ENCODE results near the gene TMEM235. TPM values are rescaled to one million over a fixed set of nuclear protein-coding genes. Genes with fewer than 3 reads are reported as not detected.

Gene TMEM235
- total and polyA plus RNA-seq, 9 of the 15 experiments (the other 6 are each of a cell fraction or from before 2014, with no cell fraction given): not detected

- Histone ChIP-seq H3K9me3 (replicated peaks; ENCODE audit: control insufficient read depth, insufficient read depth, low read depth, low read length) (no peaks in the 10 kb centered on the region), H3K27me3 (ENCODE audit: control insufficient read depth in 2 of 2, insufficient read depth in 2 of 2, low read length in 2 of 2) (no peaks in the 10 kb centered on the region), H3K36me3 (ENCODE audit: control insufficient read depth, insufficient read depth, low read length) (no peaks in the 10 kb centered on the region), H4K20me1 (replicated peaks; ENCODE audit: control insufficient read depth, insufficient read depth, low read length) (no peaks in the 10 kb centered on the region), H3K4me2 (ENCODE audit: insufficient read depth, low read length) (no peak overlapping the region), H3K27ac (ENCODE audit: extremely low read depth, low read depth, low read length) (peak overlapping the region; percentile 33; the same call in 1 of the 3 replicates), H3K79me2 (ENCODE audit: control insufficient read depth, insufficient read depth, low read length) (no peaks in the 10 kb centered on the region), H3K4me1 (replicated peaks in 1 of 2; ENCODE audit: control insufficient read depth in 2 of 2, insufficient read depth in 2 of 2, low read length in 2 of 2) (peaks cover 18 to 53% of the 10 kb centered on the region in 2 experiments), H3K4me3 (no peak overlapping the region), H3K9ac (ENCODE audit: insufficient read depth in 1 of 2, low read depth in 2 of 2, low read length in 2 of 2) (peak overlapping the region in 1 of 2 experiments; percentile 85; a peak in 2 of 4 replicates), H3K9me1 (ENCODE audit: control insufficient read depth, insufficient read depth, low read length) (no peaks in the 10 kb centered on the region), H2AFZ (ENCODE audit: low read depth, low read length) (peak overlapping the region; percentile 87)
- CTCF ChIA-PET (ENCODE audit: low intra/inter-chr PET ratio): no interaction called here
- FAIRE-seq: no peak
- in situ Hi-C loops (cut with MboI) (no loop called here), intact Hi-C loops (cut with micrococcal nuclease) (no loop called here)
- 81% methylated on average over 27 of the region's 30 CpGs for WGBS (ENCODE audit: insufficient coverage, low coverage, missing lambda C conversion rate)
- POLR2A ChIA-PET: interaction anchor here (0.7 to 1.8 kb wide), 6 partner anchors 11 to 98 kb away, joined by 3 to 5 read pairs (median 3); no protein-coding TSS in a partner anchor
- no TSS peak for BruUV-seq (replicated peaks)
- TF ChIP-seq POLR2G (IDR thresholded peaks at IDR 0.05; ENCODE audit: low read depth, low read length) (peak; percentile 37), HNRNPL (IDR thresholded peaks at IDR 0.05; ENCODE audit: low read depth, low read length) (no peak)
- no peak for DNase-seq (ENCODE audit: extremely low read depth in 1 of 4, low spot score in 3 of 4)
- ATAC-seq: no peak
These were observed 16.9 kb downstream of the TMEM235 start for GRCh38 chr17:78248051-78248914.
